ENCODE data around the gene OSBPL6. TPM values are rescaled to one million over a fixed set of nuclear protein-coding genes. Genes with fewer than 3 reads are reported as not detected.
"Not testable (repeated sequence)": the region's sequence is repeated elsewhere in the genome, so short reads cannot be mapped to it uniquely, and the experiment has no call there.

OSBPL6 gene
- total RNA-seq, 2 donors from 2014 or later = 0.42 to 0.67 TPM

- Mint-ChIP-seq H3K4me3 (no peak overlapping the region), H3K27ac (no peak overlapping the region), H3K36me3 (ENCODE audit: low read depth) (no peaks in the 10 kb centered on the region), H3K27me3 (peaks cover 32% of the 10 kb centered on the region), H3K4me1 (no peaks in the 10 kb centered on the region)
- no peaks in the 10 kb centered on the region for H3K9me3 ChIP-seq (ENCODE audit: control insufficient read depth, low read length, poor library complexity, severe bottlenecking)
- ATAC-seq (no peak), DNase-seq (no peak)
Measured at GRCh38 chr2:178317811-178318210, 123.5 kb downstream of the OSBPL6 start.

GRCh38 chr2:178320011-178320585 lies 125.8 kb downstream of the OSBPL6 start:
- no peak overlapping the region for H3K27ac Mint-ChIP-seq
- H3K4me3 Mint-ChIP-seq = no peak overlapping the region
- no peak for DNase-seq
- no peak for ATAC-seq
- no peaks in the 10 kb centered on the region for H3K9me3 ChIP-seq (ENCODE audit: control insufficient read depth, low read length, poor library complexity, severe bottlenecking)
- peaks cover 44% of the 10 kb centered on the region for H3K27me3 Mint-ChIP-seq
- no peaks in the 10 kb centered on the region for H3K36me3 Mint-ChIP-seq (ENCODE audit: low read depth)
- H3K4me1 Mint-ChIP-seq = no peaks in the 10 kb centered on the region

GRCh38 chr2:178322068-178322467 lies 127.8 kb downstream of the OSBPL6 start:
- DNase-seq = no peak
- Mint-ChIP-seq H3K4me1 (no peaks in the 10 kb centered on the region), H3K4me3 (no peak overlapping the region), H3K27ac (no peak overlapping the region), H3K27me3 (peaks cover 40% of the 10 kb centered on the region), H3K36me3 (ENCODE audit: low read depth) (no peaks in the 10 kb centered on the region)
- no peak for ATAC-seq
- H3K9me3 ChIP-seq (ENCODE audit: control insufficient read depth, low read length, poor library complexity, severe bottlenecking) = no peaks in the 10 kb centered on the region

- H3K36me3 Mint-ChIP-seq (ENCODE audit: low read depth) = not testable (repeated sequence)
Measured at GRCh38 chr2:178323331-178323730, 129.0 kb downstream of the OSBPL6 start.

GRCh38 chr2:178324077-178324476 lies 129.8 kb downstream of the OSBPL6 start:
- Mint-ChIP-seq H3K27me3 (peaks cover 30% of the 10 kb centered on the region), H3K27ac (no peak overlapping the region), H3K36me3 (ENCODE audit: low read depth) (no peaks in the 10 kb centered on the region), H3K4me3 (no peak overlapping the region), H3K4me1 (no peaks in the 10 kb centered on the region)
- DNase-seq = no peak
- no peak for ATAC-seq
- no peaks in the 10 kb centered on the region for H3K9me3 ChIP-seq (ENCODE audit: control insufficient read depth, low read length, poor library complexity, severe bottlenecking)

More at GRCh38 chr2:178323331-178323730, 129.0 kb downstream of the OSBPL6 start:
- H3K4me1 Mint-ChIP-seq; H3K4me3 Mint-ChIP-seq; DNase-seq; ATAC-seq; H3K27ac Mint-ChIP-seq; H3K9me3 ChIP-seq (ENCODE audit: control insufficient read depth, low read length, poor library complexity, severe bottlenecking): not testable (repeated sequence)
- peaks cover 35% of the 10 kb centered on the region for H3K27me3 Mint-ChIP-seq

- H3K27me3 Mint-ChIP-seq = peaks cover 25% of the 10 kb centered on the region
- ATAC-seq (no peak), DNase-seq (no peak)
- no peaks in the 10 kb centered on the region for H3K4me1 Mint-ChIP-seq
- H3K27ac Mint-ChIP-seq = no peak overlapping the region
- no peaks in the 10 kb centered on the region for H3K9me3 ChIP-seq (ENCODE audit: control insufficient read depth, low read length, poor library complexity, severe bottlenecking)
- H3K4me3 Mint-ChIP-seq = no peak overlapping the region
- H3K36me3 Mint-ChIP-seq (ENCODE audit: low read depth) = no peaks in the 10 kb centered on the region
Measured at GRCh38 chr2:178325268-178325667, 131.0 kb downstream of the OSBPL6 start.

- no peaks in the 10 kb centered on the region for H3K4me1 Mint-ChIP-seq
- no peaks in the 10 kb centered on the region for H3K9me3 ChIP-seq (ENCODE audit: control insufficient read depth, low read length, poor library complexity, severe bottlenecking)
- ATAC-seq (no peak), DNase-seq (no peak)
- peaks cover 18% of the 10 kb centered on the region for H3K27me3 Mint-ChIP-seq
- no peak overlapping the region for H3K27ac Mint-ChIP-seq
- H3K36me3 Mint-ChIP-seq (ENCODE audit: low read depth) = no peaks in the 10 kb centered on the region
- H3K4me3 Mint-ChIP-seq = no peak overlapping the region
Measured at GRCh38 chr2:178327516-178327915, 133.2 kb downstream of the OSBPL6 start.

- no peaks in the 10 kb centered on the region for H3K9me3 ChIP-seq (ENCODE audit: control insufficient read depth, low read length, poor library complexity, severe bottlenecking)
Measured at GRCh38 chr2:178328037-178328436, 133.7 kb downstream of the OSBPL6 start.

GRCh38 chr2:178330175-178331017 lies 136.1 kb downstream of the OSBPL6 start:
- no peak overlapping the region for H3K27ac Mint-ChIP-seq
- H3K4me3 Mint-ChIP-seq = no peak overlapping the region
- peaks cover 5% of the 10 kb centered on the region for H3K27me3 Mint-ChIP-seq
- DNase-seq = no peak
- no peaks in the 10 kb centered on the region for H3K9me3 ChIP-seq (ENCODE audit: control insufficient read depth, low read length, poor library complexity, severe bottlenecking)
- no peaks in the 10 kb centered on the region for H3K36me3 Mint-ChIP-seq (ENCODE audit: low read depth)
- no peak for ATAC-seq
- no peaks in the 10 kb centered on the region for H3K4me1 Mint-ChIP-seq

More at GRCh38 chr2:178328037-178328436, 133.7 kb downstream of the OSBPL6 start:
- no peak overlapping the region for H3K27ac Mint-ChIP-seq
- H3K27me3 Mint-ChIP-seq = peaks cover 18% of the 10 kb centered on the region
- ATAC-seq (no peak), DNase-seq (no peak)
- H3K4me3 Mint-ChIP-seq = no peak overlapping the region
- H3K36me3 Mint-ChIP-seq (ENCODE audit: low read depth) = no peaks in the 10 kb centered on the region
- no peaks in the 10 kb centered on the region for H3K4me1 Mint-ChIP-seq

GRCh38 chr2:178331474-178332432 lies 137.4 kb downstream of the OSBPL6 start:
- DNase-seq (no peak), ATAC-seq (no peak)
- Mint-ChIP-seq H3K36me3 (ENCODE audit: low read depth) (no peaks in the 10 kb centered on the region), H3K4me1 (no peaks in the 10 kb centered on the region), H3K27me3 (peaks cover 10% of the 10 kb centered on the region), H3K27ac (no peak overlapping the region), H3K4me3 (no peak overlapping the region)
- H3K9me3 ChIP-seq (ENCODE audit: control insufficient read depth, low read length, poor library complexity, severe bottlenecking) = no peaks in the 10 kb centered on the region

GRCh38 chr2:178333851-178334250 lies 139.5 kb downstream of the OSBPL6 start:
- no peak for ATAC-seq
- no peak overlapping the region for H3K4me3 Mint-ChIP-seq
- H3K27ac Mint-ChIP-seq = no peak overlapping the region
- H3K27me3 Mint-ChIP-seq = peaks cover 16% of the 10 kb centered on the region
- H3K9me3 ChIP-seq (ENCODE audit: control insufficient read depth, low read length, poor library complexity, severe bottlenecking) = no peaks in the 10 kb centered on the region
- no peaks in the 10 kb centered on the region for H3K4me1 Mint-ChIP-seq
- no peaks in the 10 kb centered on the region for H3K36me3 Mint-ChIP-seq (ENCODE audit: low read depth)
- DNase-seq = no peak

GRCh38 chr2:178335230-178335629 lies 140.9 kb downstream of the OSBPL6 start:
- Mint-ChIP-seq H3K4me3 (no peak overlapping the region), H3K27me3 (peaks cover 12% of the 10 kb centered on the region), H3K27ac (no peak overlapping the region), H3K36me3 (ENCODE audit: low read depth) (no peaks in the 10 kb centered on the region), H3K4me1 (no peaks in the 10 kb centered on the region)
- no peaks in the 10 kb centered on the region for H3K9me3 ChIP-seq (ENCODE audit: control insufficient read depth, low read length, poor library complexity, severe bottlenecking)
- ATAC-seq (no peak), DNase-seq (no peak)

GRCh38 chr2:178344121-178344520 lies 149.8 kb downstream of the OSBPL6 start:
- Mint-ChIP-seq H3K27me3 (peaks cover 69% of the 10 kb centered on the region), H3K4me1 (peaks cover 2% of the 10 kb centered on the region), H3K4me3 (no peak overlapping the region)

More at GRCh38 chr2:178344121-178344520, 149.8 kb downstream of the OSBPL6 start:
- H3K27ac Mint-ChIP-seq = no peak overlapping the region
- no peaks in the 10 kb centered on the region for H3K36me3 Mint-ChIP-seq (ENCODE audit: low read depth)
- H3K9me3 ChIP-seq (ENCODE audit: control insufficient read depth, low read length, poor library complexity, severe bottlenecking) = no peaks in the 10 kb centered on the region
- DNase-seq (no peak), ATAC-seq (no peak)

All from T-helper 17 cell (primary cell).